Endometrial microvascular endothelial cells (primary cell): ENCODE data around the gene TEX2. TPM values are rescaled to one million over a fixed set of nuclear protein-coding genes. Genes with fewer than 3 reads are reported as not detected.

ENCODE experiments used
- in situ Hi-C: cut with HindIII; loops from 2 replicates; pipeline ENCODE4 v1.10.0; 2017; ENCODE audit warnings: low sequenced_read_pairs, low pct_unique_long_range_greater_than_20kb; ENCODE audit errors: inconsistent ontology term
- total RNA-seq: library from RNA; depleted of rRNA; stranded (reverse); fragments of >200 nt; gene quantifications from one replicate; pipeline ENCODE4 v1.2.3, GENCODE V29; 2015; ENCODE audit errors: inconsistent ontology term

Gene TEX2
- total RNA-seq, 1 donor from 2014 or later = 24.9 TPM

DNA sequence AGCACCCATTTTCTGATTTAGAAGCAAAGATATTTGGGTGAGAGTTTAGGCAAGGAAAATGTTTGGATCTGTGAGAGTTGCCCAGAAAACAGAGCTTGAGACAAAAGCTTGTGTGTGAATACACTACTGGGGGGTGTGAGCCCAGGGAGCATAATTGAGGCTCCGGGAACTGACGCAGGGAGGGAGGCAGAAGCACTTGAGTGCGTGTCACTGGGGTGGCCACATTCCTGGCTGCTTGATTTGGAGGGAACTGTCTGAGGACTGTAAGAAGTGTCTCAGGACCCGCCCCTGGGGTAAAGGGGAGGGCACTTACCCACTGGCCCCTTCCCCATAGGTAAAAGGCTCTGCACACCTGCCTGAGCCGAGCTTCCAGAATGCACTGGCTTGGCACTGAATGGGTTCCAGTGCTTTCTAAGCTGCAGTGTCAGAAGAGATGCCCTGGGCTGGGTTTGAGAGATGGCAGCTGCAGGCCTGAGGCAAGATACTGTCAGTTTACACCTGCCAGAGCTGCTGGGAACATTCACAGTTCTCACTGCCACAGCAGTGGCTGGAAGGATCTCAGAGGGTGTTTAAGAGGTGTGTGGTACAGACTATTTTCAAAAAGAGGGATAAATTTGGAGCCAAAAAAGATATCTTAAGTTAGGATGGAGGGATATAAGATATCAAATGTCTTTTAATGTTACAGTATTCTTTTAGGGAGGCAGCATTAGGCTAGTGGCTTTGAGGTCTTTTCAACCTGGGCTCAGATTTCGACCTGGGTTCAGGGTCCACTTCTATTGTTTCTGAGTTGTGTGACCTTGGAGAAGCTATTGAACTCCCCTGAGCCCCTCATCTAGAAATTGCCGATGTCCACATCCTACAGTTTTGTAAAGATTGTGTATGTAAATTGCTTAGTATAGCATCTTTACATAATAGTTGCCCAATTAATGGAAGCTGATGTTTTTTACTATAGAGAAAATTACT lies 6.9 kb upstream of the TEX2 start:
- in situ Hi-C loops = no loop called here

DNA sequence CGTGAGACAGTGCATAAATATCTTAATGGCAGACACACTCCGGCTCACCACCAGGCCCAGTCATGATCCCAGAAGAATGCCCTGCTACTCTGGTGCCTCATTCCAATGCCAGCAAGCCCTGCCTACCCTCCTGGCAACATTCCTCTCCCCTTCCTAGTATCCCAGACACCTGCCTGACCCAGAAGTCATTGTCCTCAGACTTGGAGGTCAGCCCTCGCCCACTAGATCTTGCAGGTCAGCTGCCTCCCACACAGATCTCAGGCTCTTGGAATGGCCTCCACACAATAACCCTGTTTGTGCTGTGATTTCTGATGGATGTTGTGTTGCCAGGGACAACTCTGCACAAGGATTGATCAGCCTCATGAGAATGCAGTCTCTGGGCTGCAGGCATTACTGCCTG lies 1.8 kb upstream of the TEX2 start:
- in situ Hi-C loops = no loop called here

DNA sequence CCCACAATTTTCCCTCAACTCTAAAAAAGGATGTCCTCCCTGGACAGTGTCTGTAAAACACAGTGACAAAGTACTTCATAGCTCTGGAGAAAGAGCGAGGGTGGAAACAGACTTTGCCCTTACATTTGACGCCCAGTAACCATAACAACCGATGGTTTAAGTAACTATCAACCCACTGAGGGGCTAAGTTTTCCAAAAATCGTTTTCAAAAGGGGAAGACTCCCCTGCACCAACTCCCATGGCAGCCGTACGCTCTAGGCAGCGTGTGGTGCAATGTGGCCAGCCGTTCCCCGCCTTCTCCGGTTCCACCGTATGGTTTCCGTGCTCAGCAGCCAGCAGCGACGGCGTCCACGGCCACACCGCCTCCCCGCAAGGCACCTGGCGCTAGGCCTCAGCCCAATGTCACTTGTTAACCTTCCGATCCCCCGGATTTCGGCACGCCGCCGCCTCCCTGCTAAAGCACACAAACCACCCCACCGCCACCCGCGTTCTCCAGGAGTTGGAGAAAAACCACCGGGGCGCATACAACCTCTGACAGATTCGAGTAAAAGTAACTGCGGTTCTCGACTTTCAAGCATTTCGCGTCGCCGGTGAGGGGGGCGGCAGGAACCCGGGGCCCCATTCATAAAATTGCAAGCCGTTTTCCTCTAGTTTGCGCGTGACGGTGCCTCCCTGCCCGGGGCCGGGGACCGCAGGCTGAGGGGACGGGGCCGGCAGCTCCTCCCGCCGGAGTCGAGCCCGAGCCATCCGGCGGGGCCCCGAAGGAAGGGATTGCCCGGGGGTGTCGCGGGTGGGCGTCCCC lies 661 bp downstream of the TEX2 start:
- in situ Hi-C loops = no loop called here

DNA sequence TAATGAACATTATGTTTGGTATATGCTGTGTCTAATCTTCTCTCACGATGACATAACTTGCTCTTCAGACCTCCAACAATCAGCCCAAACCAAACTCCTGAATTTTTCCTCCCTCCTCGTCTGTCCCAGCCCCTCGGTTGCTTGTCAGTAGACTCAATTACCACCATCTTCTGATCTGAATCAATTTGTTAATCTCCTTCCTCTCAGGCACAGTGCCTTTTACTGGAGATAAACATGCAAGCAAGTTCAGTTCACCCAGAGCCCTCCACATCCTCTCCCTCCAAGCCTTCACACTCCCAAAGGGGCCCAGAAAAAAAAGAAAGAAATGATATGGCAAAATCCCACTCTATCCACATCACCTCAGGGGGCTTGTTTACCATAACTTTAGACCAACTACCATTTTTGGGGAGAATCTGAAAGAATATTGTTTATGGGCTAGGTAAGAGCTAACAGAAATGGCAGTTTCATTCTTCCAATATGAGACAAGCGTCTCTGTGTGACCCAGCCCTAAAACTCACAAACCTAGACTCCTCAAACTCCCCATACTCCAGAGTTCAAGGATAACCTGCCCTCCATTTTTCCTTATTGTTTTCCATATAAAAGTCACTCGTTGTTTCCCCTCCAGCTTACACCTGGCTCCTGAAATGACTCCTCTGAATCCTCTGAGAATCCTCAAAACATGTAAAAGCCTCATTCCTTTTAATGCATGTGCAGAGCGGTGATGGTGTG lies 1.5 kb downstream of the TEX2 start:
- in situ Hi-C loops = no loop called here

DNA sequence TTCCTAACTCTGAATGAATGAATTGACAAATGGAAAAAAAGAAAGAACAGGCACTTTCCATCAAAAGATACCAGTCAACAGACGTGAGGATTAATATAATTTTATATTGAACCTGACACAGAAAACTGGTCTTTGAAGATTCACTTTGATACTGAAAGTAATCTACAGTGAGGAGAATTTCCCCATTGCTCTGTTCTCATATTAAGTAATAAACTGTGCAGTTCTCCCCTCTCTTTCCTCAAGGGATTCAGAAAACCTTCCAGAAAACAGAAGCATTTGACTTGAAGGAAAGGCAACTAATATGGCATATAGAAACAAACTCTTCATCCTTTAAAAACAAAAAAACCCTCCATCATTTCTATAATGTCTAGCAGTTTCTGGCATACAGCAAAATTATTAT lies 2.2 kb downstream of the TEX2 start:
- in situ Hi-C loops = no loop called here

DNA sequence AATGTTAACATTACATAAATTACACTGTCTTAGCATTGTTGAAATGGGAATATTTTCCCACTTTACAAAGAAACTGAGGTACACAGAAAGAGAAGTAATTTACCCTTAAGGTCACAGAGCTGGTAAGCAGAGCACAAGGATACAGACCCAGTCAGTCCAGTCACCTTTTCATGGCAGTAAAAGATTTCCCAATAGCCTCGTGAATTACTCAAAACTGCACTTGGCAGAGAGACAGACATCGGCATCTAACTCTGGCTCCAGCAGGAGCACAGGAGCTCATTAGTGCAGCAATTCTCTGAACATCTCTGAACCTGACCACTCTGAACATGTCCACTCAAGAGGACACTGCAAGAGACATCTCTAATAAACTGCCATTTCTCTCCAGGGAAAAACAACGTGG lies 3.1 kb downstream of the TEX2 start:
- in situ Hi-C loops = no loop called here

DNA sequence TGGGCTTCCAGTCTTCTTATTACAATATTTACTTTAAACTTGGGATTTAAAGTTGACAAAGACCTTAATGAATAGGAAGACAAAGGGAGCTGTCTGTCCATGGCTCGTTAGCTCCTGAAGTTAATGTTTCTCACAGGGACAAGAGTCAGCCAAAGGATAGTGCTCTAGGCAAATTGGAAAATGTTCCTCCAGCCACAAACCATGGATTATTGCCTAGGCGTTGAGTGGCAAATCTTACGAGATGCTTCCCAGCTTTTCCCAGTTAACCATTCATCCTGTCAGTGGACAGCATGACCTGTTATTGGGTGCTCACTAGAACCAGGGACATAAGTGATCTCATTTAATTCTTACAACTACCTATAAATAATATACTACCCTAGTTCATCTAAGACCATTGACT lies 3.6 kb downstream of the TEX2 start:
- in situ Hi-C loops = no loop called here

DNA sequence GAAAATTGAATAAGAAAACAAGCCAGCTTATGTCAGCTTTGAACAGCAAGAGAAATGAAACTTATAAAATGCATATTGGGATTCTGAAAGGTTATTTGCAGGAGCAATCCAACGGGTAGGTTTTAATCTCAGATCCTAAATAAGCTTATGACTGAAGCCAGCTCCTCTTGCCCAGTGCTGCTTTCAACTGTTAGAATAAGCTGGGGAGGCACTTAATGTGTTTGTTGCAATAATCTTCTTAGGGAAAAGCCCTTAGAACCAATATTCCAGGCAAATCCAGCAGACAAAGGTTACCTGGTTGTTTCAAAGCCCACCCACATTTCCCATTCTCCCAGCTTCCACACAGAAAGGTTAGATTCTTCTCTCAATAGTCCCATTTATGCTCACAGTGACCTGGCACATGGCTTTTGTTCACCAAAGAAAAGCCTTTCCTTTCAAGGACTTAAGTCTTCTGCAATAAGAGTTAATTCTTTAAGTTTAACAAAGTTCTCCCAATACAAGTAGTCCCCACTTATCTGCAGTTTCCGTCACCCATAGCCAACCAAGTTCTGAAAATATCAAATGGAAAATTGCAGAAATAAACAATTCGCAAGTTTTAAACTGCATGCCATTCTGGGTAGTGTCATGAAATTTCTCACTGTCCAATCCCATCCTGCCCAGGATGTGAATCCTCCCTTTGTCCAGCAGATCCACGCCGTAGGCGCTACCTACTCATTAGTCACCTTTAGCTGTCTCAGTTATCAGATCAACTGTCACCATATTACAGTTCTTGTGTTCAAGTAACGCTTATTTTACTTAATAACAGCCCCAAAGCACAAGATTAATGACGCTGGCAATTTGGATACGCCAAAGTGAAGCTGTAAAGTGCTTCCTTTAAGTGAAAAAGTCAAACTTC lies 5.9 kb downstream of the TEX2 start:
- in situ Hi-C loops = no loop called here

DNA sequence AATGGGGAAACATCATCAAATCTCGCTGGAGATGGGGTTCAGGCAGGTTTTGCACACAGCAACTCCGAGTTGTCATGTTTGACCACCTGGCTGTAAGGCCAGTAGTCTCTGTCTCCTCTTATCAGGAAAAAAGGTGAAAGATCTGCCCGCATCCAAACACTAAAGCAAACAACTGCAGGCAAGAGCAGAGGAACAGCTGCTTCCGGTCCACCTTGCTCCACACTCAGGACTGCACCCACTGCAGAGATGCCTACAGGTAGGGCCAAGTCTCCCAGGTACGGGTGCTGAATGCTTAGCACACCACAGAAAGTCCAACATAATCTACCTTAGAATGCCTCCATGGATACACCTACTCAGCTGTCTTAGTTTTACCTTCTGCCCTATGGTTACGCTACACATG lies 7.3 kb downstream of the TEX2 start:
- in situ Hi-C loops = no loop called here

DNA sequence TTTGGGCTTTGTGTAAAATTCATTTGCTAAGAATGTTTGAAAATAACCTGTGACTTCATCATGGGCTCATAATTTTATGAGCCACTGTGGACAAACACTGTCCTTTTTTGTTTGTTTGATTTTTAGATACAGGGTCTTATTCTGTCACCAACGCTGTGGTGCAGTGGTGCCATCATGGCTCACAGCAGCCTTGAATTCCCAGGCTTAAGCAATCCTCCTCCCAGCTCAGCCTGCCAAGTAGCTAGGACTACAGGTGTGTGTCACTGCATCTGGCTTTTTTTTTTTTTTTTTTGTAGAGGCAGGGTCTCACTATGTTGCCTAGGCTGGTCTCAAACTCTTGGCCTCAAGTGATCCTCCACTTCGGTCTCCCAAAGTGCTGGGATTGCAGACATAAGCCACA lies 8.3 kb downstream of the TEX2 start:
- in situ Hi-C loops = no loop called here

DNA sequence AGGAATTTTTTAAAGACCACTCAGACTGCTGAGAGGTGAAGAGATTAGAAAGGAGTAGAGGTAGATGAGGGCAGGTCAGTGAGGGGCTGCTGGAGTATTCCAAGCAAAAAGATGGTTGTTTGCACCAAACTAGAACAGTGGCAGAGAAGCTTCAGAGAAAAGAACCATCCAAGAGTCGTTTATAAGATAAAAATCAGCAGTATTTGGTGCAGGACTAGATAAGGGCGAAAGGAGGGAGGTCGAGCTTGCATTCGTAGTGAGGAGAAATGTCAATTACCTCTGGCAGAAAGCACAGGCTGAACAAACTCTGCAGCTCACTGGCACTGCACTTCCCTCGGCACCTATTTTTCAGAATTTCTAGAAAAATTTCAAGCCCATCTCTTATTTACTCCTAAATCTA lies 9.6 kb downstream of the TEX2 start:
- in situ Hi-C loops = no loop called here

DNA sequence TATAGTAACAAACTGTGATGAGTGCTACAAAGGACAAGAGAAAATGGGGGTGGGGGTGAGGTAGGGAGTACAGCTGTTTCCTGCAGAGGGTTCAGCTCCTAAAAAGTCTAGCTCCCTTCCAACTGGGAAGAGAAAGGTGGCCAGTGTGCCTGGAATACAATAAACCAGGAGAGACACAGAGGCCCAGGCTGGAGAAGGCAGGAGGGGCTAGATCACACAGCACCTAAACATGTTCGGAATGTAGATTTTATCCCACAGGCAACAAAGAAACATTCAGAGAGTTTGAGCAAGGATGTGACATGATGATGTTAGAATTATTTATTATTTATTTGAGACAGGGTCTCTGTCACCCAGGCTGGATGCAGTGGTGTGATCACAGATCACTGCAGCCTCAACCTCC lies 10.2 kb downstream of the TEX2 start:
- in situ Hi-C loops = no loop called here

DNA sequence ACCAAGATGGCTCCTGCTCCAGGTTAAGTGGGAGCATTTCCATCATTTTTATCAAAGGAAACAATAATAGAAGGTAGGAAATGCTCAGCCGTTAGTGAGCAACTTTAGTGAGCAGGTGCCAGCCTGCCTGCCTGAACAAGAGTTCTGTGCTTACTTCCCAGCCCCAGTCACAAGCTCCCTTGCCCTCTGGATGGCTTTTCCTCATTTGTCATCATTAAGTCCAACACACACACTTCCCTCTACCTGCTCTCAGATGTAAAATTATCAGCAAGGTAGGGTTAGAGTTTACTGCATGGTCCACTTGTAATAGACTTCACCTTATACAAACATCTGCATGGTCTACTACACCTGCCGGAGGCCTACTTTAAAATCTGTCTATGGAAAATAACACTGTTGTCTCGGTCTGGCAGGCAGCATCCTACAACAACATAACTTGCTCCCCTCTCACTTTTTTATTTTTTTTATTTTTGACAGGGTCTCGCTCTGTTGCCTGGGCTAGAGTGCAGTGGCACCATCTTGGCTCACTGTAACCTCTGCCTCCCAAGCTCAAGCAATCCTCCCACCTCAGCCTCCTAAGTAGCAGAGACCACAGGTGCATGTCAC lies 12.7 kb downstream of the TEX2 start:
- in situ Hi-C loops = no loop called here

DNA sequence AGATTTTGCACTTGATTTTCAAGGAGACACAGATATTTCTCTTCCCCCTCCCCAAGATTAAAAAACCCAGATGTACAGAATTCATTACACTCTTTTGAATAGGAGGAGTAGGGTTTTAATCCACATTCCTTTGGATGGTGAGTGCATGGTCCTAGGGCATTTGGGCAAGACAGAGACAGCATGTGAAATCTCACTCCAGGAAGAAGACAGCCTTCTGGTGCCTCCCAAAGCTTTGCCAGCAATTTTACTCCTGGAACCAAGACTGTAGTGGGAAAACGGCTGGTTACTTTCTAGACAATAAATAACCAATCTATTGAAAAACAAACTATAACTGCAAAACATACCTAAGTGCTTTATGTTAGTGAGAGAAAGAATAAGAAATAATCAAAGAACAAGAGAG lies 15.2 kb downstream of the TEX2 start:
- in situ Hi-C loops = no loop called here

DNA sequence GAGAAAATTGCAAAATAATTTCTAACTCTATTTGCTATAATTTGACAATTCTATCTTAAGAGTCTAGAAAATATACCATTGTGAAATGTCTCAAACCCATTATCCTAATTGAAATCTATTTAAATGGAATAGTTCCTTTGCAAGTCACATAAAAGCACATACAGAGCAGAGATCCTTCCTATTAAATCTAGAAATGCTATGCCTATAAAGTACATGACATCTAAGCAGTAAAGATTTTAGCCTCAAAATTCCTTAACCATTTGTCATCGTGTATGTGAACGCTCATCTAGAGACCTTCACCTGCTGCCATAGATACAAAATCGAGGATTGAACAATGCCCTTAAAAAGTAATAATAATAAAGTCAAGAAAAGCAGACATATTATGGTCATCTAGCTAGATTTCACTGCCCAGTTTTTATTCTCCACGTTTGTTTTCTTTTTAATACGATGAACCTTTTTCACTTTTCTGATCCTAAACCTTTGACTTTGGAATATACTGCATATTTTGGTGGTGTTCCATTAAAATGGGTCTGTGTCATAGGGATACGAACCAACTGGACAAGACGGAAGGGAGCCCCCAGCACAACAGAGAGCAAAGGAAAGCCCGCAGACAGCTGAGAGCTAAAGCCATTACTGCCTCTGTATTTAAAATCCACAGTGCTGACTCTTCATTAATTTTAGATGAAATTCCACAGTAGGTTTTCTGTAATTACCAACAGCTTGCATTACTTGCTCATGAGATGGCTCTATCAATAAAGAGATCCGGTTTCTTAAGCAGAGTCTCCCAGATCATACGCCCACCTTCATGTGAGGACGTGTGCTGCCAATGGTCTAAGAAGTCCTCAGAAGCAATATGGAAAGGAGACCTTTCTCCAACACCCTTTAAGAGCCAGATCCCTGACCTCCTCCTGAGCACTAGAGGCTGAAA lies 17.6 kb downstream of the TEX2 start:
- in situ Hi-C loops = no loop called here

DNA sequence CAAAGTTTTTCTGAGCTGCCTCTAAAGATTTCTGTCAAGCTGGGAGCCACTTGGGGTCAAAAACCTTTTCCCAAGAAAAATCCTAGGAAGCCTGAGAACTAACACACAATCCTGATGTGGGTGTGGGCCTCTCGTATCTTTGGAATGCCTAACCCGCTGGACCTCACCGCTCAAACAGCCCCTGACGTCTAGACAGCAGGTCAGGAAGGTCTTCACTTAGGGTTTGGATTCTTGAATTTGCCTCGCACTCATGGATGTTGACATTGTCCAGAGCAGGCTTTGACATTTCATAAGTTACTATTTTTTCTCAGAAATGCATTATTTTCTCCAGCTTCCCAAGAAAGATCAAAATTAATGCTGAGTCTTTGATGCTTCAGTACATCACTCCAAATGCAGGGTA lies 18.9 kb downstream of the TEX2 start:
- in situ Hi-C loops = no loop called here

DNA sequence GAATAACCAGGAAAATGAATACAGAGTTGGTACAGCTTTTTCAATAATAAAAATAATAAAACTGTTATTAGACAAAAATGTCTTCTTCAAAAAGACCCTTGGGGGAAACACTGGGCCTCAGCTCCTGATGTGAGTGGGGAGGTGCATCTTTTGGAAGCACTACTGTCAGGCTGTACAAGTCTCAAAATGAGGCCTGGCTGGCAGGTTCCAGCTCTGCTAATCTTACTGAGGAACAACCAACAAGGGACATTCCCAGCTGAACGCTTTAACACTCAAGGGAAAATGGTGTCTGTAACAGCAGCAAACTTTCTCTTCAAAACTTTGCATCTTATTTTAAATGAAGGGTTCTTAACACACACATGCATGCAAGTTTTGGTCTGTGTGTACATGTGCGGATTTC lies 19.7 kb downstream of the TEX2 start:
- in situ Hi-C loops = no loop called here
